22Rv1 (cell line): Measurements from ENCODE around the gene ANGPTL8.

Experiments
- ZFX ChIP-seq: fragments of 450-650 bp; IDR thresholded peaks from 2 replicates; pipeline ENCODE4 v1.6.1; 2017; ENCODE audit warnings: antibody characterized with exemption, borderline replicate concordance
- TF ChIP-seq, protein P1 (sequence below): fragments of 450-650 bp; IDR thresholded peaks from 2 replicates; pipeline ENCODE4 v1.5.1; 2017; ENCODE audit warnings: mild to moderate bottlenecking

DNA sequence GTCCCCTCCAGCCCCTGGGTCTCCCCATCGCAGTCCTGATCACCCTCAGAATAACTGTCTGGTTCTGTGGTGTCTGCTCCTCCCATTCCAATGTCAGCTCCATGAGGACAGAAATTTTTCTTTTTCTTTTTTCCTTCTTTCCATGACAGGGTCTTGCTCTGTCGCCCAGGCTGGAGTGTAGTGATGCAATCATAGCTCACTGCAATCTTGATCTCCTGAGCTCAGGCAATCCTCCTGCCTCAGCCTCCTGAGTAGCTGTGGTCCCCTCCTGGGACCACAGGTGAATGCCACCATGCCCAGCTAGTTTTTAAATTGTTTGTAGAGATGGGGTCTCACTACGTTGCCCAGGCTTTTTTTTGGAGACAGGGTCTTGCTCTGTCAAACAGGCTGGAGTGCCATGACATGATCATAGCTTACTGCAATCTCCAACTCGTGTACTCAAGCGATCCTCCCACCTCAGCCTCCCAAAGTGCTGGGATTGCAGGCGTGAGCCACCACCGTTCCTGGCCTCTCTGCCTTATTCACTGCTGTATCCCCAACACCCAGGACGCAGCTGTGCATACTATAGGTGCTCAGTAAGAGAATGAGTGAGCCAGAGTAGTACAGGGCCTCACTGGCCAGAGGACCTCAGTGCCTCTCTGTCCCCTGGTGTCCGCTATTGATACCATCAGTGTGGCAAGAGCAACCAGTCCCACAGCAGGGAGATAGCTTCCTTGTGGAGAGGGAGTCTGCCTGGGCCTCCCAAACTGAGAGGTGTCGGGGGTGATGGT lies 28.1 kb downstream of the ANGPTL8 start:
- TF ChIP-seq, protein P1, sequence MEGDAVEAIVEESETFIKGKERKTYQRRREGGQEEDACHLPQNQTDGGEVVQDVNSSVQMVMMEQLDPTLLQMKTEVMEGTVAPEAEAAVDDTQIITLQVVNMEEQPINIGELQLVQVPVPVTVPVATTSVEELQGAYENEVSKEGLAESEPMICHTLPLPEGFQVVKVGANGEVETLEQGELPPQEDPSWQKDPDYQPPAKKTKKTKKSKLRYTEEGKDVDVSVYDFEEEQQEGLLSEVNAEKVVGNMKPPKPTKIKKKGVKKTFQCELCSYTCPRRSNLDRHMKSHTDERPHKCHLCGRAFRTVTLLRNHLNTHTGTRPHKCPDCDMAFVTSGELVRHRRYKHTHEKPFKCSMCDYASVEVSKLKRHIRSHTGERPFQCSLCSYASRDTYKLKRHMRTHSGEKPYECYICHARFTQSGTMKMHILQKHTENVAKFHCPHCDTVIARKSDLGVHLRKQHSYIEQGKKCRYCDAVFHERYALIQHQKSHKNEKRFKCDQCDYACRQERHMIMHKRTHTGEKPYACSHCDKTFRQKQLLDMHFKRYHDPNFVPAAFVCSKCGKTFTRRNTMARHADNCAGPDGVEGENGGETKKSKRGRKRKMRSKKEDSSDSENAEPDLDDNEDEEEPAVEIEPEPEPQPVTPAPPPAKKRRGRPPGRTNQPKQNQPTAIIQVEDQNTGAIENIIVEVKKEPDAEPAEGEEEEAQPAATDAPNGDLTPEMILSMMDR, result no peak
- TF ChIP-seq ZFX, result no peak
